Spinal cord (tissue), 10 donors: ENCODE measurements around the gene ESRP2. TPM values are rescaled to one million over a fixed set of nuclear protein-coding genes. Genes with fewer than 3 reads are reported as not detected.
A peak's percentile ranks its signal among the peaks of the same experiment; 100 is the strongest.

Experiments
- DNase-seq, 6 donors: peaks; one replicate each; pipeline versions ENCODE4 v3.0.0 to v3.0.0-alpha.2; 2013 to 2015; ENCODE audit warnings: low spot score in 6 of 6, low read depth in 4 of 6
- H3K27ac ChIP-seq: one replicate; pipeline ENCODE4 v1.5.1; 2013; ENCODE audit warnings: low read depth, low read length, control low read depth
- H3K27me3 ChIP-seq: one replicate; pipeline ENCODE4 v1.6.1; 2013; ENCODE audit warnings: low read length; ENCODE audit not compliant: control insufficient read depth, insufficient read depth
- H3K36me3 ChIP-seq: one replicate; pipeline ENCODE4 v1.6.1; 2013; ENCODE audit warnings: low read length; ENCODE audit not compliant: control insufficient read depth, insufficient read depth
- H3K4me1 ChIP-seq: one replicate; pipeline ENCODE4 v1.6.1; 2013; ENCODE audit warnings: low read length; ENCODE audit not compliant: control insufficient read depth, insufficient read depth
- H3K4me3 ChIP-seq: one replicate; pipeline ENCODE4 v1.5.1; 2013; ENCODE audit warnings: low read depth, low read length, control low read depth
- H3K9me3 ChIP-seq: one replicate; pipeline ENCODE4 v1.6.1; 2013; ENCODE audit warnings: low read length; ENCODE audit not compliant: control insufficient read depth, insufficient read depth
- WGBS: methylation state at CpG from one replicate; pipeline ENCODE4 v1.1.5; 2013; ENCODE audit warnings: missing lambda C conversion rate; ENCODE audit not compliant: insufficient coverage; 5-methylcytosine and 5-hydroxymethylcytosine counted together
- polyA plus RNA-seq, 2 donors: library from polyadenylated mRNA; unstranded; fragments of 120-200 nt; gene quantifications; one replicate each; pipeline ENCODE4 v1.2.1, GENCODE V29; 2013; ENCODE audit not compliant: insufficient read length in 2 of 2
- total RNA-seq, 2 donors: library from RNA; depleted of rRNA in 1 of 2; stranded (reverse); fragments of 120-200 nt in 1 of 2; fragments of >200 nt in 1 of 2; gene quantifications; one replicate each; pipeline versions ENCODE4 v1.2.3 to v1.2.4, GENCODE V29; 2013 to 2014
- donor health status: healthy.

ESRP2 gene
- total and polyA plus RNA-seq, 4 donors: 0.27 to 1.2 (median 0.44) TPM

GRCh38 chr16:68233835-68234187, 2.1 kb downstream of the ESRP2 start:
- no peaks in the 10 kb centered on the region for H3K9me3 ChIP-seq
- H3K27ac ChIP-seq: no peak overlapping the region
- peaks cover 26% of the 10 kb centered on the region for H3K36me3 ChIP-seq
- H3K27me3 ChIP-seq: peaks cover 37% of the 10 kb centered on the region
- peaks cover 32% of the 10 kb centered on the region for H3K4me1 ChIP-seq
- H3K4me3 ChIP-seq: no peak overlapping the region
- WGBS: 80% methylated on average over 5 of the region's 8 CpGs
- no peak for DNase-seq

GRCh38 chr16:68233085-68233834, 2.7 kb downstream of the ESRP2 start:
- 97% methylated on average over 4 of the region's 5 CpGs for WGBS

GRCh38 chr16:68232335-68232734, 3.6 kb downstream of the ESRP2 start:
- DNase-seq: no peak
- H3K36me3 ChIP-seq: peaks cover 26% of the 10 kb centered on the region
- 89% methylated on average over 16 of the region's 16 CpGs for WGBS

More at GRCh38 chr16:68233085-68233834, 2.7 kb downstream of the ESRP2 start:
- no peak overlapping the region for H3K4me3 ChIP-seq
- no peak for DNase-seq
- no peak overlapping the region for H3K27ac ChIP-seq
- peaks cover 32% of the 10 kb centered on the region for H3K4me1 ChIP-seq
- no peaks in the 10 kb centered on the region for H3K9me3 ChIP-seq
- peaks cover 37% of the 10 kb centered on the region for H3K27me3 ChIP-seq
- peaks cover 26% of the 10 kb centered on the region for H3K36me3 ChIP-seq

GRCh38 chr16:68231384-68232136, 4.4 kb downstream of the ESRP2 start:
- WGBS: 94% methylated on average over 25 of the region's 26 CpGs
- Histone ChIP-seq H3K4me1 (peaks cover 15% of the 10 kb centered on the region), H3K4me3 (no peak overlapping the region), H3K27me3 (peaks cover 23% of the 10 kb centered on the region), H3K9me3 (no peaks in the 10 kb centered on the region), H3K36me3 (peaks cover 26% of the 10 kb centered on the region), H3K27ac (no peak overlapping the region)
- DNase-seq: no peak

More at GRCh38 chr16:68232335-68232734, 3.6 kb downstream of the ESRP2 start:
- Histone ChIP-seq H3K4me3 (no peak overlapping the region), H3K9me3 (no peaks in the 10 kb centered on the region), H3K27ac (no peak overlapping the region), H3K27me3 (peaks cover 31% of the 10 kb centered on the region), H3K4me1 (peaks cover 22% of the 10 kb centered on the region)

- peaks cover 18% of the 10 kb centered on the region for H3K27me3 ChIP-seq
- no peak overlapping the region for H3K27ac ChIP-seq
- H3K9me3 ChIP-seq: no peaks in the 10 kb centered on the region
- peaks cover 26% of the 10 kb centered on the region for H3K36me3 ChIP-seq
- no peak overlapping the region for H3K4me3 ChIP-seq
- WGBS: 96% methylated on average over 10 of the region's 12 CpGs
- H3K4me1 ChIP-seq: peaks cover 9% of the 10 kb centered on the region
- no peak for DNase-seq
Measured at GRCh38 chr16:68230956-68231355, 5.0 kb downstream of the ESRP2 start.

GRCh38 chr16:68230176-68230571, 5.8 kb downstream of the ESRP2 start:
- H3K4me3 ChIP-seq: no peak overlapping the region
- no peak for DNase-seq
- H3K27me3 ChIP-seq: peaks cover 11% of the 10 kb centered on the region
- WGBS: 95% methylated on average over 9 of the region's 9 CpGs
- peaks cover 26% of the 10 kb centered on the region for H3K36me3 ChIP-seq
- no peaks in the 10 kb centered on the region for H3K9me3 ChIP-seq
- H3K27ac ChIP-seq: no peak overlapping the region
- peaks cover 3% of the 10 kb centered on the region for H3K4me1 ChIP-seq

GRCh38 chr16:68229431-68230175, 6.3 kb downstream of the ESRP2 start:
- H3K36me3 ChIP-seq: peaks cover 26% of the 10 kb centered on the region
- H3K9me3 ChIP-seq: no peaks in the 10 kb centered on the region
- H3K27me3 ChIP-seq: peaks cover 6% of the 10 kb centered on the region
- WGBS: 76% methylated on average over 4 of the region's 4 CpGs
- no peak overlapping the region for H3K27ac ChIP-seq
- peak in 5 of 6 donors; percentile 12 to 89 (median 59) for DNase-seq
- H3K4me3 ChIP-seq: no peak overlapping the region
- H3K4me1 ChIP-seq: no peaks in the 10 kb centered on the region

GRCh38 chr16:68228652-68229051, 7.3 kb downstream of the ESRP2 start:
- Histone ChIP-seq H3K4me1 (no peaks in the 10 kb centered on the region), H3K27me3 (no peaks in the 10 kb centered on the region), H3K9me3 (no peaks in the 10 kb centered on the region), H3K4me3 (no peak overlapping the region), H3K36me3 (peaks cover 26% of the 10 kb centered on the region), H3K27ac (no peak overlapping the region)
- no CpG with 5 or more reads among the region's 3 CpGs for WGBS
- no peak for DNase-seq

- H3K36me3 ChIP-seq: peaks cover 26% of the 10 kb centered on the region
- H3K27me3 ChIP-seq: no peaks in the 10 kb centered on the region
- H3K9me3 ChIP-seq: no peaks in the 10 kb centered on the region
- no peak overlapping the region for H3K4me3 ChIP-seq
- H3K27ac ChIP-seq: no peak overlapping the region
- H3K4me1 ChIP-seq: no peaks in the 10 kb centered on the region
- no peak for DNase-seq
- 71% methylated on average over 2 of the region's 2 CpGs for WGBS
Measured at GRCh38 chr16:68227850-68228553, 7.9 kb downstream of the ESRP2 start.
